COR-L47 (cell line): ENCODE results near the gene SMIM24.

Source experiments
- DNase-seq: peaks from one replicate; lab custom pipeline; 2025; lab: John Stamatoyannopoulos, UW

The SMIM24 gene

DNA sequence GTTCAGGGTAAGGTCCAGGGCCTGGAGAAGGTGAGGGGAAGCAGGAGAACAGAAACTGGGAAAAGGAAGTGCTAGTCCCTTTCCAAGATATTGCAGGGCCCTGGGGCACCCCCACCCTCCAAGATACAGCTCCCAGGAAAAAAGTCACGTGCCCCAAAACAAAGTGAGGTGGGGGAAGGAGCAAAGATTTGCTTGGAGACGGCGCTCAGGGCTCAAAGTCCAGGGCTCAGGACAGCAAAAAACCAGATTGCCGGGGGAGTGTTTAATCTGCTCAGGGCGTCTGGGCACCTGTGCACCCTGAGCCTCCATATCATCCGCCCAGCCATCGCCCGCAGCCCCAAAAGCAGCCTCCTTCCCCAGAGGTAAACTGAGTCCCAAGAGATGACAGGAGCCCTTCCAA lies 6.3 kb downstream of the SMIM24 start:
- no peak for DNase-seq

DNA sequence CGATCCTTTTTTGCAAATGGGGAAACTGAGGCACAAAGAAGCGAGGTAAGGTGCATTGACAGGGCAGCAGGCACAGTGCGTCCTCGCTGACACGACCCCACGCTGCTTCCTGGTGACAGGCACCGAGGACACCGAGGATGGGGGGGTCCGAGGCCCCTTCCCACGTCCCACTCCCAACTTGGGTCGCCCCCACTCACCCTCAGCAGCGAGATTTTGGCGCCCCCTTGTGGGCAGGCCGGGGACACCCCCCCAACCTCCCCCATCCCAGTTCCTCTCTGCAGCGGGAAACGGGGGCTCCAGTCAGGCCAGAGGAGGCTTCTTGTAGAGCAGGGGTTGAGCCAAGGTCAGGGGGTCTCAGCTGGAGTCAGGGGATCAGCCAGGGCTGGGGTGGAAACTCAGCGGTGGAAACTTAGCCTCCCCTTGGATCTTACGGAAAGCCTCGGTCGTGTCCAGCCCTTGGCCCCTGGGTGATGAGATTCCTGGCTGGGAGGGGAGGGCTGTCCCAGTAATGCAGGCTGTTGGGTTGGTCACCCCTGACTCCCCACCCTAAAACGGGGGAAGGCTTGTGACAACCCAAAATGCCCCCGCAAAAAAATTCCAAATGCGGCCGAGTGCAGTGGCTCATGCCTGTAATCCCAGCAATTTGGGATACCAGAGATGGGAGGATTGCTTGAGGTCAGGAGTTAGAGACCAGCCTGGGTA lies 8.2 kb downstream of the SMIM24 start:
- no peak for DNase-seq

DNA sequence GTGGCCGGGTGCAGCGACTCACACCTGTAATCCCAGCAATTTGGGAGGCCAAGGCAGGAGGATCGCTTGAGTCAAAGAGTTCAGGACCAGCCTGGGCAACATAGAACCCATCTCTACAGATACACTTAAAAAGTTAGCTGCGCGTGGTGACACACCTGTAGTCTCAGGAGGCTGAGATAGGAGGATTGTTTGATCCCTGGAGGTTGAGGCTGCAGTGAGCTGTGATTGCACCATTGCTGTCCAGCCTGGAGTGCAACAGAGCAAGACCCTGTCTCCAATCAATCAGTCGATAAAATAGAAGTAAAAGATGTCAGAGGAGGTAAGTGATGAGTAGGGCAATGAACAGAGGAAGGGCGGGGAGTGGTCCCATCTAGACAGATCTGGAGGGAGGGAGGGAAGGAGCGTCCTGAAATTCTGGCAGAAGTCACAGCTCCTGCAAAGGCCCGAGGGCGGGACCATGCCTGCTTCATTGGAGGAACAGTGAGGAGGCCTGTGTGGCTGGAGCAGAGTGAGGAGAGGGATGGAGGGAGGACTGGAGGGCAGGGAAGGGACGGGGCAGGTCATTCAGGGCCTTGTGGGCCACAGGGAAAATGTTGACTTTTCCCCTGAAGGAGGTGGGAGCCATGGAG lies 9.7 kb downstream of the SMIM24 start:
- no peak for DNase-seq

DNA sequence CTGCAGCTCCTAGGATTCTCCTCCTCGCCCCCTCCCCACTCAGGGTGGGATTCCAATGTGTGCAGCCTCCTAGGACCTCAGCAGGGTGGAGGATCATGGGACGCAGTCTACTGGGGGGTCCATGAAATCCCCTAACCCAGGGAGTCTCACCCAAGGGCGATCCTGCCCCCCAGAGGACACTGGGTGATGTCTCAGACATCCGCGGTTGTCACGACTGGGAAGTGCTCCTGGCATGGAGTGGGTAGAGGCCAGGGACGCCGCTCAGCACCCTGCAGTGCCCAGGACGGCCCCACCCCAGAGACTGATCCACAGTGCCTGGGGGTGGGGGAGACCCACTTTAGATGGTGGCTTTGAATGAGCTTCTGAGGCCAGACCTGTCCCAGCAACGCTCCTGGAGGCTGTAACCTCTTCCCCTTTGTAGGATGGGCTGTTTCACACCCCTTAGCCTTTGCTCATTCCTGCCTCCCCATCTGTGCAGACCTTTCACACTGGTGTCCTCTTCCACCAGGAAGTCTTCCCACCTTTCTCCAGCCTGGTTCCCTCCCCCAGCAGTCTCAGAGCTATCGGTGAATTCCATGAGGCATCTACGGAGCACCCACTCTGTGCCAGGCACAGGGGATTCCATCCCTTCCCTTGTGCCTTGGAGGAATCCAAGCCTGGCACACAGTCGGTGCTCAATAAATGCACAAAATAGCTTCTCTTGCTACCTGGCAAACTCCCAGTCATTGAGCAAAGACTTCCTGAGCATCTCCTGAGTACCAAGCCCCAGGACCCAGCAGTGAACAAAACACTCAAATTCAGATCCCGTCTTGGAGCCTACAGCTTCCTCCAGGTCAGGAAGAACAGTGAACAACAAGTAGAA lies 10.5 kb downstream of the SMIM24 start:
- no peak for DNase-seq

DNA sequence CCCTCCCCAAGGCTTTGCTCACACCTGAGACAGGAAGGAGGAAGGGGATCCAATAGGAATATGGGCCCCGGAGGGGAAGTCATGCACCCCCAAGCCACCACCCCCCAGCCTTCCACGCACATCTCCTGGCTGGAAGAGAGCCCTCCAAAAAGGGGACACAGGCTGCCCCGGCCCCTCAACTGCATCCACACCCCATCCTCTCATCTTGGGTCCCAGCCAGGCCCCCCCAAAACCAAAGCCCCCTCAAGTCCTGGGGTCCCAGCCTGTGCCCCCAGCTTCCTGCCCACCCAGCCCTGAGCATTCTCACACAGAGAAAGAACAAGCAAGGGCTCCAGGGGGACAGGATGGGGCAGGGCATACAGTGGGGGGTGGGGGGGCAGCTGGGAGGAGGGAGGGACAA lies 12.1 kb downstream of the SMIM24 start:
- DNase-seq, result no peak

DNA sequence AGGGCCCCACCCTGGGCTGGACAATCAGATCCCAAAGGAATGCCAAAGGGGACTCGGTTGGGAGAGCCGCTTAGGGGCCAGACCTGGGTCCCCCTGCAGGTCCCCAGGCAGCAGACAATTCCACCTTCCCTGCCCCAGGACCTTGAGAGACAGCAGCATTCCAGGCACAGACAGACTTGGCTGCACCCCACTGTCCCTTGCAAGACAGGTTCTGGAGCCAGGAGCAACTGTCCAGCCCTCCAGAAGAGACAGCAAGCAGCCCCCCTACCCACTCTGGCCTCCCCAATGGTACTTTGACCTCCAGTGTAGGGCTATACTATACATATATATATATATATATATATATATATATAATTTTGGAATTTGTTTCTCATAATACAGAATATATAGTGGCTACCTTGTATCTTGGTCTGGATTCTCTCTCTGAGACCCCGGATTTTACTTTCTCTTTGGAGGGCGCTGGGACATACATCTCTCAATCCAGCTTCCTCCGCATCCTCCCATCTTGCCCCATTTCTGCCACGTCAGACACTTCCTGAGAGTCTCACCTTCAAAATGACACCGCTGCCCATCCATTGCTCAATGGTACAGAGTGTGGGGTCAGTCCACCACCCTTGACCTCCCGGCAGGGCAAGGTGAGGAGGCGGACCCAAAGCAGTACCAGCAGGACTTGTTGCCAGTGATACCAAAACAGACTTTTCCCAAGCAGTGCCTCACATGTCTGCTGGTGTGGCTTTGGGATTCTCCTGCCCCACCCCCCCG lies 12.7 kb downstream of the SMIM24 start:
- no peak for DNase-seq

DNA sequence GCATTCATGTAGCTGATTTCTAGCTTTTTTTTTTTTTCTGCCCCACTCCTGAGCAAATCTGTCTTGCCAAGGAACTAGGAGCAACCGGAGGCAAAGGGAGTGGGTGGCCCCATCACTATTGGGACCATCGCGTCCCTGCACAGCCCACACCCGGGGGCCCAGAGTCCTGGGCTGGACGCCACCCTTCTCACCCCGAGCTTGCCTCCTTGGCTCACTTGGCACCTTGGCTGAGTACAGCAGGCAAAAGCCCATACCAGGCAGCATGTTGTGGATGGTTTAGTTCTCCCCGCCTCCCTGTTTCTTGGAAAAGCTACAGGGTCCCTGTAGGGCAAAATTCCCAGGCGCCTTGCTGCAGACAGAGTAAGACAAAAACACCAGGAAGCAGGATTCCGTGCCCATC lies 13.7 kb downstream of the SMIM24 start:
- DNase-seq, result no peak

DNA sequence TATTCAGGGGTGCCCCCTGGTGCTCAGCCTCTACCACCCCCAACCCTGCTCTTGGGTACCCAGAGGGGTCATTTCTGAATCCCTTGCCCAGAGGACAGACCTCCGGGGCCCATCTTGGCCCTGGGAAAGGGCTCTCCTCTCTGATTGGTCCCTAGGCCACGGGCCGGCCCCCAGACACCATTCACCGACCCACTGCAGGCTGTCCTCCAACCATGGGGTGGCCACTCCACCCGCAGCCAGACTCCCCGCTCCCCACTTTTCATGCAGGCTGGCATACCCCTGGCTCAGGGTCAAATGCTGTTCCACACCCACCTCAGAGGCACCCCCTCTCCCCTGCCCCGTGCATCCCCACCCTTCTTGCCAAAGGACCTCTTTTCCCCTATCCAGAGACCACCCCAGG lies 14.8 kb downstream of the SMIM24 start:
- DNase-seq, result no peak

DNA sequence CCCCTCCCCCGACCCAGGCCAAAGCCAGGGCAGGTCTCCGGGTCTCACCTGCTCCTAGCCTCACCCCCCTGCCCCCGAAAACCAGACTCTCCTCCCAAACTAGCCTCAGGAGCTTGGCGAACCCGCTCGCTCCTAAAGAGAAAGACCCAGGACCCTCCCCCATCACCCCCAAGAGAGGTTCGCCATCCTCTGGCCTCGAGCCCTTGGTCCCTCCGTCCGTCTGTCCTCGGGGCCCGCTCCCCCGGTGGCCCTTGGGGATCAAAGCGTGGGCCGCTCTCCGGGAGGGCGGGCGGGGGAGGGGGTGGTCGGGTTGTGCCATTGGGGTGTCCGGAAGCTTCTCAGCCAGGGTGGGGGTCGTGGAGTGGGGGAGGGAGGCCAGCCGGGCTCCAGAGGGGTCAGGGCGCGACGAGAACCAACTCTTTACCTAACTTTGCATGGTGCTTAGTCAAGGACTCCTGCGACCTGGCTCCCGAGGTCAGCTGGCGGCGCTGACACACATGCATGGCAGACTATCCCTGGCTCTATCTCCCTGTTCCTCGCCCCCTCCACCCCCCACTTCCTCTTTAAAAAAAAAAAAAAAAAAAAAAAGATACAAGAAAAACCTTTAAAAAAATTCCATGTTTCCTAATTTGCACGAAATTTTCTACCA lies 15.6 kb downstream of the SMIM24 start:
- DNase-seq, result no peak

DNA sequence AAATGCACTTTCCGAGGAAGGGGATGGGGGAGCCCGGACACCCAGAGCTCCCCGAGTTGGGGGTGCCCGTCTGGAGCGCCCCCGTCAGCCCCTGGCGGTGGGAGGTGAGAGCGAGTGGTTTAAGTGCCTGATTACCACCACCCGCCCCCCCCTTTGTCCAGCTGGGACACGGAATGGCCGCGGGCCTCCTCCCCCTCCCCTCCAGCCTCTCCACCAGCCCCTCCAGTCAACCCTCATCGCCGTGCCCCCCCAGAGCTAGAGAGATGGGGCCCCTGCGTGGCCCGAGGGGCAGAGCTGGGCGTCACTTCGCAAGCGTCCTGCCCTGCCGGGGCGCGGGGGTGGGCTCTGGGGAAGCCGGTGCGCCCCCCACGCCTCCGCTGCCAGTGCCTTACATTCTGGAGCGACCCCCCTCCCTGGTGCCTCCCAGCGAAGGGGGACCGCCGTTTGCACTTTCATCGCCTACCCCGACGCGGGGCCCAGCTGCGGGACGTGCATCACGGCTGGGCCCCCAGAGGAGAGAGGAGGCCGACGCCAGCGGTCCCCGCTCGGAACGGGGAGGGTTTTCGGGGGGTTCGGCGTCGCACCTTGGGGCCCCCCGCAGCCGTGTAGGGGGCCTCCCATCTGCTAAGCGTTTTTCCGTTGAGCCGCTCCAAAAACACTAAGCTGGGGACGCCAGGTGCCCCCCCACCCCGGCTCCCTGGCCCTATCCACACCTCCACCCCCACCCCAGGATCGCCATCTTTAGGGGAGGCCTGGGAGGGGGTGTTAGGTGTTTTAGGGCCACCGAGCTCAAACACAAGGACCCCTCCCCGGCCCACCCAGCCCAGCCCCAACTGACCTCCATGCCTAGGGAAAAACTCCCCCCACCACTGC lies 16.4 kb downstream of the SMIM24 start:
- DNase-seq, result no peak

DNA sequence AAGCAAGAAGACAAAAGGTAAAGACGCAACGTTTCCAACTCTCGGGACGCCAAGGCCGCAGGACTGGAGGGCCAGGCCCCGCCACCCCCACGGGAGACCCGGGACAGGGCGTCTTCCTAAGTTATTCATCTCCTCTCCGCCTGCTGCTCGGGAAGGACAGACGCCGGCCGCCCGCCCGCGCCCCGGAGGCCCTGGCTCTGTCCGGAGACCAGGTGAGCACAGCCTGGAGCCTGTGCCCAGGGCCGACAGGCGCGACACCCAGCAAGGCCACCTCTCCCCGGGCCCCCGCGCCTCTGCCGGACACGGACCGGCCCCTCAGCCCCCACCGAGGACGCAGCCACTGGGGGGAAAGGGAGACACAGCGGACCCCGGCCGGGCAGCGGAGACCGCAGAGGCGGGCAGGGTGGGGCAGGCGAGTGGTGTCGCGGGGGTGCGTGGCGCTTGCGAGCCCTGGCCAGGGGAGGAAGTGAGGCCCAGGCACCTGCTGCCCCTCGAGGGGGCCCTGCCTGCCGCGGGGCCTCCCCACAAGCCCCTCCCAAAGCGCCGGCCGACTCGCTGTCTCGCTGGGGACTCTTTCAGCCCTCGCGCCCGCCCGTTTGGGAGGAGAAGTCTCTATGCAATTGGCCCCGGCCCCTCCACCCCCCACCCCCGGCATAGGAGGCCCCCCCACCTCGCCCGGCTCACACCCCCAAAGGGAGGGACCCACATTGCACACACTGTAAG lies 17.2 kb downstream of the SMIM24 start:
- no peak for DNase-seq

DNA sequence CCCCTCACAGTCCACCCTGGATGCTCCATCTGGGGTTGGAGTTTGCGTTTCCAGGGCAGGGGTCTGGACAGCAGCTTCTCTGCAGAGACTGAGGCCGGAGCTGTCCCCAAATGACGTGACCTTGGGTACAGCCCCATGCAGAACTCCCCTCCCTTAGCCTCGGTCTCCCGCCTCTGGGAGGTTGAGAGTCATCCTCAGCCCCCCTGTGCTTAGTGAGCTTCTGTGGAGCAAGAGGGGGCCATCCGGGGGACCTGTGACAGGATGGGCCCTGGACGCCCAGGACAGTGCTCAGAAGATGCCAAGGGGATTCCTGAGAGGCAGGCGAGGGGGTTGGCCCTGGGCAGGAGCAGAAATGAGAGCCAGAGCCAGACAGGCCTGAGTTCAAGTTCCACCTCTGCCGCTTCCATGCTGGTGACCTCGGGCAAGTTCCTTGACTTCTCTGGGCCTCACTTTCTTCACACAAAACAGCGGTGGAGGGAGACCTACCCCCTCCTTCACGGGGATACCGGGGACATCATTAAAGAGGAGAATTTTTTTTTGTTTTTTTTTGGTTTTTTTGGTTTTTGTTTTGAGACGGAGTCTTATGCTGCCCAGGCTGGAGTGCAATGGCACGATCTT lies 20.3 kb downstream of the SMIM24 start:
- no peak for DNase-seq

DNA sequence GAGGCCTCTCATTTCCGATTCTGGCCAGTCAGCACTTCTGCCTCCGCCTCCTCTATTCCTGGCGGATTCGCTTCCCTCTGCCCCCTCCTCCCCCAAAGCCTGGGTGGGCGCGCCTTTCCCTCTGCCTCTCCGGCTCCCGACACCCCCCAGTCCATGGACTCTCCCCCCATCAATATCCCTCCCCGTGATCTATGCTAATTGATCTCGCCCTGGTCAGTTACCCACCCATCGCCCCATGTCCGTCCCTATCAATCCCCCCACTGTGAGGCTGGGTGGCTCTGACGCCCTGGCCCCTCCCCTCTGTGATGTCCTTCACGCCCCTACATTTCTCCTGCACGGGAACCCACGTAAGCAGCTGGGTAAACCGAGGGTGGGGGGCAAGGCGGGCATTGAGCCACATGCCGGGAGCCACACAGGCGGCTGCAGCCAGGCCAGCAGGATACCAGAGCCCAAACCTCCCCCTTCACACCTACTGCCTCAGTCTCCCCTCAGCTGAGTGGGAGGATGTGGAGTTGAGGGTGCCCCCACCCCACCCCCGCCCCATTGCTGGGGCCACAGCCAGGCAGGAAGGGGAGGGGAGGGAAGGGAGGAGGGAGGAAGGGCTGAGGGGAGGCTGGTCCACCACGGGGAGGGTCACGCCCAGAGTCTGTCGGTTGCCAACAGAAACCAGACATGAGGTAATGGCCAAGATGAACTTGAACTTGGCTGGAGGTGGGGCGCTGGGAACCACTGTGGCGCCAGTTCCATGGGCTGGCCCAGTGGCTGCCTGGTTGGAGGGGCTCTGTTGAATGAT lies 21.0 kb downstream of the SMIM24 start:
- DNase-seq, result no peak

DNA sequence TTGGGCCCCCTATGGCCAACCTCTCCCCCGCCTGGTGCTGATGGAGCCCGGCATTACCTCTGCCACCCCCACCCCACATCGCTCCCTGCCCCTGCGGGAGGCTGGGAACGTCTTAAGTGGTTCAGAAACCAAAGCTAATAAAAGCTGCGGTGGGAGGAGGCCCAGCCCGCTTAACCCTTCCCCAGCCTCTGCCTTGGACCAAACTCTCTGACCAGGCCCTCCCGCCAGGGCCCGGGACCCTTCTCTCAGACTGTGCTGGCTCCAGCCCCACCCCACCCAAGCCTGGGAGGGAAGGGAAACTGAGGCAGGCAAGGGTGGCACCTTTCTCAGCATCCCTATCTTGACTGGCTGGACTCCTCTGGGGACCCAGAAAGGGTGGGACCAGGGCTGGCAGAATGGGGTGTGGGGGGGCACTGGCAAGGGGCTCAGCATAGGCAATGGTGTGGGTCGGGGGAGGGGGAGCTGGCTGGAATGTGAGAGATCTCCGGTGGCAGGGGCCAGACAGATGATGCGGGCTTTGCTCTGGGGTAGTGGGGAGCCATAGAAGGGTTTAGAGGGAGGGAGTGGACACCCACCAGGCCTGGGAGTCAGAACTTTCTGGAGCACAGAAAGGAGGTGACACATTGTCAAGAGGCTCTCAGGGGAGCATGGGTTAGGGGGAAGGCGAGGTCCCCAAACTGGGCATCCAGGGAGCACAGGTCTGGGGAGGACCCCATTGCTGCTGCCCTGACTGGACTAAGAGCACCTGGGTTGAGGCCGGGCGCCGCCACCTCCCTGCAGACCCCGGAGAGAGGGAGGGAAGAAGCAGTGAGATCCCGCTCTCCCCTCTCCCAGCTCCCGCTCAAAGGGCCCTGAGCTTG lies 21.9 kb downstream of the SMIM24 start:
- DNase-seq, result no peak

DNA sequence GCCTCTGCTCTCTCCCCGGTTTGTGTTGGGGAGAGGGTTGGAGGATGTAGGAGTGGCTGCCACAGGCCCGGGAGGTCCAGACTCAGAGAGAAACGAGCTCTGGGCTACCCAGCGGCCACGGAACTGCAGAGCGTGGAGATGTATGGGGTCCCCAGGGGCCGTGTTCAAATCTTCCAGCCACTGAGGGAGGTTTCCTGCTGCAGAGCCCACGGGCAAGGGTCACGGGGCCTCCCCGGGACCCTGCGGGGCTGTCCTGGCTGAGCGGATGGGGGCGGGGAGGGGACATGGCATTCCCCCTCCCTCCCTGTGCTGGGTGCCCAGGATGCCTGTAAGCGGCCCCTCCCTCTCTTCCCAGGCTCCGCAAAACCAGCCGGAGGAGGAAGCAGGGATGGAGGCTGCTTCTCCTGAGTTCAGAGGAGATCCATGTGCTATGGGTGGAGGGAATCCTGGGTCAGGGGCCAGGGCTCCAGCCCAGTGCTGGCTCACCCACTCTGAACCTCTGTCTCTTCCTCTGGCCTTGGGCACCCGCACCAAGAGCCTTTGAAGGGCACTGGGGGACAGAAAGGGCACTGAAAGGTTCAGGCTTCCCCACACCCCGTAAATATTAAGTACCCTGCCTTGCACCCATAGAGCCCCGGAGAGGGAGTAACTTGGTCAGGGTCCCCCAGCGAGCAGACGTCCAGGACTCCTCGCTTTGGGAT lies 22.6 kb downstream of the SMIM24 start:
- no peak for DNase-seq

DNA sequence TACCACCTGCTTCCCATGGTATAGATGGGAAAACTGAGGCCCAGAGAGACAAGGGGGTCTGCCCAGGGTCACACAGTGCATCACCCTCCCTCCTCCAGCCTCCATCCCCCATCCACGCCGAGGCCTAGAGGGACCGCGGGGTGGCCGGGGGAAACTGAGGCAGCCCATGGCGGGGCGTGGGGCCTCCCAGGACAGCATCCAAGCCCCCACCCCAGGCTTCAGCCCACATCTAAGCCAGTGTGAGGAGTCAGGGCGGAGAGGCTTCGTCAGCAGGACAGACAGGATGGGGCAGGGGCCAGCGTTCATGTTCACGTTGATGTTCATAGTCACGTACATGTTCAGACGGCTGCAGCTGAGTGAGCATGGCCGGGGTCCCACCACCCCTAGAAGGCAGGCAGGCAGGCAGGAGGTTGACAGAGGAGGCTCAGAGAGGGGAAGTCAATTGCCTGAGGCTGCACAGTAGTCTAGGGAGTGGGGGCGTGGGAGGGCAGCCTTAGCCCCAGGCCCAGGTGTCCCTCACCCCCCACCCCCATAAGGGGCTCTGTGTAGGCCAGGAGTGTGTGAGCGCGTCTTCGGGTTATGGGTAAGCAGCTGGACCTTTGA lies 23.3 kb downstream of the SMIM24 start:
- DNase-seq, result no peak
